Stimulated activated CD8-positive, alpha-beta memory T cell treated with anti-CD3 and anti-CD28 coated beads, Interleukin-2, amount 100 ng/mL, for 48 hours (primary cell): Measurements from ENCODE around the gene MACROD2.
"Not testable (repeated sequence)": the region's sequence is repeated elsewhere in the genome, so short reads cannot be mapped to it uniquely, and the experiment has no call there.

ENCODE experiments used
- DNase-seq, 2 donors: peaks; one replicate each; pipeline ENCODE4 v3.0.0-alpha.2; 2020; ENCODE audit warnings: low read depth in 2 of 2

MACROD2 gene

DNA sequence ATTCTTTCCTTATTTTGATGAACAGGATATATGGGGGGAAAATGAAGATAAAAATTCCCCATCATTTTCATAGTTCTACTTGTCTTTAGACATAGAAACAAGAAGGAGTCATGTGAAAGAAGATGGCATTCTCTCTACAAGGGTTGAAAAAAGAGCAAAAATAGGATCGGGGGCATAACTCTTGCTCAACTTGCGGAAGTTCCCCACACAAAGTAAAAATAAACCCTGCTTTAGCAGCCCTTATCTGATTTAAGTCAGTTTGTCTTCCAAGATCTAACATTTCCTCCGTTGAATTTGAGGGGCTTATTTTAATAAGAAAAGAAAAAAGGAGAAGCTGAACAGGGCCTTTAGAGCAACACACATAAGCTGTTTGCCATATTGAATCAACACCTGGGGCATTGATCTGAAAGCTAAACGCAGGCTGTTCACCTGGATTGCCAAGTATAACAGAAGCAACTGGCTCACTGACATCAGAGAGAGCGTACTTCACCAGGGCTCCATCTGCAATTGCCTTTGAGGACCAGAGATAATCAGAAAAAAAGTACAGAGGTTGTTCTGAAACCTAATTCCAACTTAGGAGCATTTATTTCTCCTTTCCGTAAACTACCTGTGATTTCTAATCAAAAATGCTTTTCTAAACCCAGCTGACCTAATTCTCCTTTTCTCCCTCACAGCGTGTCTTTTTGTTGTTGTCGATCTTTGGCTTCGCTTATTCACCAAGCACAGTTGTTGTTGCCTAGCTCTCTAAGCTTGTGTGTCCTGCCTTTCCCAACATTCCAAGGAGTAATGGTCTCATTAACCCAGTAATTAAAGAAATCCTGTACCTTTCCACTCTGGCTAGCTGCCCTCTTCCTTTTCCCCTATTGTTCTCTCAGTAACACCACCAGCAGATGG is 2010.0 kb downstream of the MACROD2 start:
- no peak for DNase-seq

DNA sequence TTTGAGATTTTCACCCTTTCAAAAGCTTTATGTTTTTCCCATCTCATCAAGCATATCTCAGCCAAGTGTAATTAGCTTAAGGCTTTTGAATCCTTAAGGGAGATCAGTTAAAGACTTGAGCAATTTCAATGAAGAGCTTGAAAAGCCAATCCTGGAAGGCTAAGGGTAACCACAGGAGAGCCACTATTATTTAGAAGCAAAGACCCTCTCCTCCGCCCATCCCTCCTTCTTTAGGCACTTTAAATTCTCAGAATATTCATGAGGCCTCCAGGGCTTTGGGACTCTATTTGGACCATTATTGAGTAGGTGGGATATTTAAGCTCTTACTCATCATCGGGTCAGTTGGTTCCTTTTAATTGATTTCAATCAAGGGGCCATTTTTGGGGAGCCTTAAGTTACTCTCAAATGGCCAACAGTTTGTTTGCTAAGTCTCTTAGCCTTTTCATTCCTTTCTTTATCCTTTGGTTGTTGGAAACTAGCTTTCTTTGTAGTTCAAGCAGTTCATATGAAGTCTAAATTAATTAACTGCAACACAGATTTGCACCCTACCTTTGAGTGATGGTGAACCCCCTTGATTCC is 2010.7 kb downstream of the MACROD2 start:
- DNase-seq = no peak

DNA sequence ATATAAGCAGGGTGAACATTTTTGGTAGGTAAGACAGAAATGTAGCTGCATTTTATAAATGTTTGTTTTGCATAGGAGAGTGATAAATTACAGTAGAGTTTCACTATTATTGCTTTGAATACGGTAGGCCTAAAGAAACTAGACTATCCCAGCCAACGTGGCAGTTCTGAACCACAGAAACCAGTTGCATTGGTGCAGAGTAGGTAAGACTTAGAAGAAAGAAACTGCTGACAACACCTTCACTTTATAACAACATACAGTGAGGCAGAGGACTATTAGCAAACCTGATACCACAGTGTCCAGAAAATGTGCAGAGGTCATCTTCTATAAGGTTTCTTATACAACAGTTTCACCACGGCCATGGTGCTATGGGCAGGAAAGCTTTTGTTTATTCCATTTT is 2011.8 kb downstream of the MACROD2 start:
- no peak for DNase-seq

DNA sequence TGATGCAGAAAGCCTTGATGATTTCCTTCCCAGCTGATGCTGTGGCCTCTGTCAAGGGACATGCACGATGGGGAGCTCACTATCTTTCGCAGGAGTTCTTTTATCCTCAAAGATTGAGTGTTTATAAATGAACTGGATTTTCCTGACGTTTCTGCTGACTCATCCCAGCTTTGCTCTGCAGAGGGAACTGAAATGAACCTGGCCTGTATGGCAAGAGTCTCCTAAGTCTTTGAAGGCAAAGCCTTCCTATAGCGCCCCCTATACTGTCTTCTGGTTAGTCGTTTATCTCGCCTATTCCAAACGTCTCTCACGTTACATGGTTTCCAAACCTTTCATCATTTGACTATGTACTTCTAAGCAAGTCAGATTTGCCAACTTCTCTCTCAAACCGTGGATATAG is 2012.6 kb downstream of the MACROD2 start:
- DNase-seq = no peak

DNA sequence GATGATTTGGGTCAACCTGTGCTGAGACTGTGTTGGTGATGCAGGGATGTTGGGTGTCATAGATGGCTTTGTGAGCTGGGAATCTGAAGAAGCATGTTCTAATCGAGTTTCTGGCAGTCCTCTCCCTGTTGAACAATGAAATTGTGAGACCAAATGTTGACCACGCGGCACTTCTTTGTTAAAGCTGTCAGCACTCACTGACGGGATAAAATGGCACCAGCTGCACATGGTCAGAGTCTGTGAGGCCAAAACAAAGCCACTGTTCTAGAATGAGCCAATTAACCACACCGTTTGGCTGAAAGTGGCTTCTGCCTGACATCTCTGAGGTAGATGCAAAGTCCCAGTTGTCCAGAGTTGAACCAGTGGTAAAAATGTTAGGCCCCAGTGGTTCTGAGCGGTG is 2015.7 kb downstream of the MACROD2 start:
- DNase-seq = no peak

DNA sequence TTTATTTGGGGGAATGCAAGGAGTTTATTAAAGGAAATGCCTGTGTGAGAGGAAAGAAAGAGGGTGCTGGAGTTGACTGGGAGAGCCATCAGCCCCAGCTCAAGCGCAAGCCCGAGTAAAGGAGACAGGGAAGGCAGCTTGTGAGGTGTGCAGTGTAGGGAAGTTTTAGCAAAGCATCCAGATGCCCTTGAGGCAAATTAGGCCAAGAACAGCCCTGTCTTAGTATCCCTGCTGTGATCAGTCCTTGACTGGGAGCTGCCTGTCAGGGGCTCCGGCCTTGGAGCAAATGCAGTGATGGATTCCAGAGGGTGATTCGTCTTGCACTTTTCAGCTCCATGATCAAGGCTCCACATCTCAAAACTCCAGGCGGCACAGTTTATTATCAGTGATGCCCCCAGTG is 2016.2 kb downstream of the MACROD2 start:
- DNase-seq = no peak

DNA sequence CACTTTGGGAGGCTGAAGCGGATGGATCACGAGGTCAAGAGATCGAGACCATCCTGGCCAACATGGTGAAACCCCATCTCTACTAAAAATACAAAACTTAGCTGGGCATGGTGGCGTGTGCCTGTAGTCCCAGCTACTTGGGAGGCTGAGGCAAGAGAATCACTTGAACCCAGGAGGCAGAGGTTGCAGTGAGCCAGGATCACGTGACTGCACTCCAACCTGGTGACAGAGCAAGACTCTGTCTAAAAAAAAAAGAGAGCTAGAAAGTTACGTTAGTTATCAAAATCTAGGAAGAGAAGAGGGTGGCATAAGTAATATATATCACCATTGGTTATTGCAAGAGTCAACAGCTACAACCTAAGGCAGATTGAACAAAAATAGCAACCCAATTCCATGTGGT is 2017.6 kb downstream of the MACROD2 start:
- not testable (repeated sequence) for DNase-seq

DNA sequence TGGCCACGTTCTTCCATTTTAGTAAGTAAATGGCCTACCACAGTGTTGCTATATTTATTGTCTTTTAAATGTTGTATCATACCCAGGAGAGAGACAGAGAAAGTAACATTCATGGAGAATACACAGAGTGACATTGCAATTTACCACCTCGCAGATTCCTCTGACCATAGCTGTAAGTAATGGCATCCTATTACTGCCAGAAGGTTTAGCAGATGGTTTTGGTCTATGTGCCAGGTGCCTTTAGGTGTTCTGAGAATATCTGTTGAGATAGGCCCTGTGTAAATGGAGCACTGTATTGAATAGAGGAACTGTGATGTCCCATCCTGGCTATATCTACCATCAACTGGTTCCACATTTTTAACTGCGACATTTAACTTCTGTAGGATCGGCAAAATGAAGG is 2018.3 kb downstream of the MACROD2 start:
- no peak for DNase-seq

DNA sequence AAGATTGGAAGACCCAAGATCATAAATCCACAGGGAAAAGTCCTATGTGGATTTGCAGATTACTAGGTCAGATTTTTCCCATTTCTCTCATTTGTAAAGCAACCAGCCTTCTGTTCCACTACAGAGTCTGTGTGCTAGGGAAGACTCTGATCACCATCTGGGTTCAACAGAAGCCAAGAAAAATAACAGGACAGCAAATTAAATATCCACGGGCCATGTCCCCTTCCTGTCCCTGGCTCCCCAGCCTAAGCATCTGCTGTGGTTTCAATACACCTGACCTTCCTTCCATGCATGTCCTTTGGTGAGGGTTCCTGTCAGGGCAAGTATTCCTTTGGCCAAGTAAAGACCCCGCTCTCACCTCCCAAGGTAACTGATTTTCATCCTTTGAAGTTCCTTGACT is 2019.1 kb downstream of the MACROD2 start:
- DNase-seq = no peak

DNA sequence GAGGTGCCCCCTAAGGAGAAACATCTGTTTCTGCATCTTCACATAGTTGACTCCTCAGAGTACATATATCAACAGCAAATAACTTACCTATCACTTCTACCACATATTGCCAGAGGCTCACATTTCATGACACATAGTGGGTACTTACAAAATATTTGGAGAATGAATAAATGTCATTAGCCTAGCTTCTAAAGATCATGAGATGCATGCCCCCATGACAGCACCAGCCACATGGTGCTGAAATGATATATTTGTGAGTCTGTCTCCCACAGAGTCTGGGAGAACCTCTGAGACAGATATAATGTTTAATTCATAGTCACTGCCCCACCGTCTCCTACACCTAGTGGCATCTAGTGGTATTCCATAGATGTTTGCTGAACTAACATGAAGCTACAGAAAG is 2022.3 kb downstream of the MACROD2 start:
- no peak for DNase-seq

DNA sequence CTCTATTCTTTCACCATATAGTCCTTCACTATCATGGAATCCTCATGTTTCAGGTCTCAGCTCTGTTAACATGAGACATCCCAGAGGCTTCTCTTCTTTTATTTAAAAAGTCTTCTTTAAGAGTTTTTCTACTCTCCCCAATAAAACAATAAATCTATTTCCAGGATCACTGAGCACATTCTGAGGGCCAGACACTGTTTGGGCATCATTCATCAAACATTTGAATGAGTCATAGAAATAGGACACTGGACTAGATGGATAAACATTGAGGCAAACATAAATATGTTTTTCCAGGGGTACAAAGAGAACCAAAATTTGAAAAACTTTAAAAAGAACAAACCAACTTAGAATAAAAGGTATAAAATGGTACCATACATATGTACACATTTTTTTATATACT is 2023.6 kb downstream of the MACROD2 start:
- no peak for DNase-seq

DNA sequence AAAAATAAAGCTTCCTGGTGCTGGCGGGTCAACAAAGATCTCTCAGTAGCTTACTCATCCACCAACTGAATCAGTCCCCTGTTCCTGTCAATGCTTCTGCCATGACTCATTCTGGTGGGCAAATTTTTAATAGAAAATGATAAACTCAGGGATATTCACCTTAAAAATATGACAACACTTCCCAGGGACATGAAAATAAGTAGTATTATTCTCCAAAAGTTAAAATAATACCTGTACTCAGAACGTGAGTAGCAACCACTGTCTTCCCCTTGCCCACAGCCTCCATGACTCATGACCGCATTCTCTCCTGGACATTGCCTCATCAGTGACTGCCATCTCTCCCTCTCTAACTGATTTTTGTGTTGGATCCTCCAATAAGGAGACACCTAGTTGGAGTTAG is 2025.7 kb downstream of the MACROD2 start:
- no peak for DNase-seq

DNA sequence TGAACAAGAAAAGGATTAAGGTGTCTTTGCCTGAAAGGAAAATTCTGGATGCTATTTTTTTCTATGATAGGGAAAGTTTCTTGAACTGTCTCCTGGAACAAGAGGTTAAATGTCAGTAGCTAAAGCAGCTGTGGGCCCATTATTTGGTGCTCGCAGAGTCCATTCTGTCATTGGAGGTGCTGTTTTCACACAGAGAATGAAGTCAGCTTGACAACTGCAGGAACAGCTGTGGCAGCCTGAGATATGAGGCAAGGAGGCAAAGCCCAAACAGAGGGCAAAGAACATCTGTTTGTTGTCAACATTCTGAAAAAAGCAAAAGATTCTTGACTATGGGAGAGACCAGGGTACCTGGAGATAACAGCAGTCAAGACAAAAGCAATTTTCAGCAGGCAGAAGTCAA is 2029.8 kb downstream of the MACROD2 start:
- DNase-seq = no peak

DNA sequence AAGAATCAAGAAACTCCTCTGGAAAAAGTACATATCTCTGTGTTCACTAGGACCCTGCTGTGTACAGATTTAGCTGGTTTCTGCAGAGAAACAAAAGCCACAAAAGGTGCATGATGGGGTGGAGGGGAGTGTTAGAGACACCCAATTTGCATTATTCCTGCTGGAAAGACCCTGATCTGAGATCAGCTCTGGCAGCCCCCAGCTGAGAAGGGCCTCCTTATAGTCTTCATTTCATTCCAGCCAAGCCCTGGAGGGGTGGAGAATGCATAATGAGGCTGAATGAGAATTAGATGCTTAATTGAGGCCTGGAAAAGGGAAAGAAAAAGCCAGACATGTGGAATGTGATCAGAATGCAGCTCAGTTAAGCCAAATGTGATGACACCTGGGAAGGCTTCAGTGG is 2032.4 kb downstream of the MACROD2 start:
- DNase-seq = no peak

DNA sequence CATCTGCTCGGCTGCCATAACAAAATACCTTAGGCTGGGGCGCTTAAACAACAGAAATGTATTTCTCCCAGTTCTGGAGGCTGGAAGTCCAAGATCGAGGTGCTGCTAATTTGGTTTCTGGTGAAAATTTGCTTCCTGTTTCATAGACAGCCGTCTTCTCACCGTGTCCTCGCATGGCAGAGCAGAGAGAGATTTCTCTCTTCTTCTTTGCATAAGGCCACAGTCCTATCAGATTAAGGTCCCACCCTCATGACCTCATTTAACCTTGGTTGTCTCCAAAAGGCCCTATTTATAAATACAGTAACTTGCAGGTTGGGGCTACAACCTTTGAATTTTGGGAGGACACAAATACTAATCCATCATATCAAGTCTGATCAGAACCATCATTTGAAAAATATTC is 2033.6 kb downstream of the MACROD2 start:
- DNase-seq = no peak

DNA sequence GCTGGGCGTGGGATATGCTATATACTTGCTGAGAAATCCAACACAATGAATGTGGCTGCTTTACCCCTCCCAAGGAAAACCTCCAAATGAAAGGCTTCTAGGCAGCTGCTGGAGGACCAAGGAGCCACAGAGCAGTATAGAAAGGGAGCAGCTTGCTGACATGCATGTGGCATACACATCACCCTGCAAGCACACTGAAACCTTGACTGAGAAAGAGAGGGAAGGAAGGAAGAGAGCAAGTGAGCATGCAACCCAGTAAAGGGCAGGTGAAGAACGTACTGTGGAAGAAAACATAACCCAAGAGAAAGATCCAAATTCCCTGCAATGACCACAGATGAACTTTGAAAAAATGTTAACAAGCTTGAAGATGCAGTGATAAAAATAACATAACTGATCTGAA is 2034.9 kb downstream of the MACROD2 start:
- DNase-seq = no peak

DNA sequence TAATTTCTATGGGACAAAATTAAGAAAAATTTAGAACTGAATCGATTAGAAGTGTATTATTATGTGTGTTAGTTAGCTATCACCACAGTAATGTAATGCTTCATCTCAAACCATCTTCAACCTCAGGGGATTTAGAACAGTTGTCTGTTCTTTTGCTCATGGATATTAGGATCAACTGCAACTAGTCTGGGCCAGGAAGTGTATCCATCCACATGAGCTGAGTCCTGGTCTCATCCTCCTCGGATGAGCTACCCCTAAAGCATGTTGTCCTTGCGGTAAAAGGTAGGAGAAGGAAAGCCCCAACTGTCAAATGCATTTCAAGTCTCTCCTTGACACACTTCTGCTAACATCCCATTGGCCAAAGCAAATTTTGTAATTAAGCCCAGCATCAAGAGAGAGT is 2040.3 kb downstream of the MACROD2 start:
- DNase-seq = no peak

DNA sequence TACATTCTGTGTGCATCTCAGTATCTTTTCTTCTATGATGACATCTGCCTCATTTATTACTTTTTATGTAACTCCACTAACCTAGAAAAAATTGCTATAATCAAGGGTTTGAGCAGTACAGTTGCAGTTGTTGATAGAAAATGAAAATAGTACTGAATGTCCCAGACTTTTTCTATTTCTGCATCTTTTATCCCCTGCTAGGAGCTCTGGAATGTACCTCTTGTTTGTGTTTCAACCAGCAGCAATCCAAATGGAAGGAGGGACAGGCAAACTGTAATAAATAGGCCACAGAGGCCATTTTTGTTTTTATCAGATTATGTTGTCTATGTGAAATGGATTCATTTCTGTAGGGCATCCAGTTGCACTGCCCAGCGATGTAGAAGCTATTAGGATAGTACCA is 2041.0 kb downstream of the MACROD2 start:
- DNase-seq = no peak

DNA sequence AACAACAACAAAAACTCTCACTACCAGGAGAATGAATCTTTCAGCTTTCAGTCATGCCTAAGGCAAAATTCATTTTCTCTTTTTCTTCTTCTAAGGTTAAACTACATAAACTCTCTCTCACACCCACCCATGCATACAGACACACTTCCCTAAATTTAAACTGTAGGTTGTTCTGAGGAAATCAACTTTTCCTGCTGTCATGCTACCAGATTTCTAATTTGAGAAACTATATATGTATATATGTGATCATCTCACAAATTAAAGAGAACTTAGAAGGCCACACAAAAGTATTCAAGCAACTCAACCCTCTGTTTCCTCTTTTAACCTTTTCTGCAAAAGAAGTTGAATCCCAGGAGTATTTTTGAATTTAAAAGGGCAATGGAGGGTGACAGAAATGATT is 2045.4 kb downstream of the MACROD2 start:
- DNase-seq = no peak

DNA sequence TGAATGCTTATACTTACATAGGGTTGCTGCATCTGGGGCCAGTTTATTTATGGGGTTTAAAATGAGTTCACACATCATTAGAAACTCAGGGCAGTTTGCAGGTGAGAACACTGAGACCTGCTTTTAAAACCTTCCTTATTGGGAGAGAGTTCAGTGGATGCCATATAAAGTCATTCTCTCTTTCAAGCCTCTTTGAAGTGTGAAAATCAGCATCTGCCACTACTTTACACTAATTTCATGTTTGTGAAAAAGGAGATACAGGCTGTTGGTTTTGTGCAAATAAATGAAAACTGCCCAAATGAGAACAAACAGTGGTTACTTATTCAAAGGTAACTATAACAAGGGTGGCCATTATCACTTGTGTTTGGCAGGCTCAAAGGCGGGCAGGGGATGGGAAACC is 2047.4 kb downstream of the MACROD2 start:
- DNase-seq = no peak

DNA sequence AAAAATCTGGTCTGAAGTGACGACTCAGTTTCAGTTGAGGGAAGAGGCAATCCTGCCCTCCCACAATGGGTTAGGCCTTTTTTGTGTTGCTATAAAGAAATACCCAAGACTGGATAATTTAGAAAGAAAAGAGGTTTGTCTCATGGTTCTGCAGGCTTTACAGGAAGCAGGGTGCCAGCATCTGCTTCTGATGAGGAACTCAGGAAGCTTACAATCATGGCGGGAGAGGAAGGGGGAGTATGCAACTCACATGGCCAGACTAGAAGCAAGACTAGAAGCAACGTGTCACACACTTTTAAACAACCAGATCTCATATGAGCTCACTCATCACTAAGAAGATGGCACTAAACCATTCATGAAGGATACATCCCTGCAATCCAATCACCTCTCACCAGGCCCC is 2048.6 kb downstream of the MACROD2 start:
- no peak for DNase-seq

DNA sequence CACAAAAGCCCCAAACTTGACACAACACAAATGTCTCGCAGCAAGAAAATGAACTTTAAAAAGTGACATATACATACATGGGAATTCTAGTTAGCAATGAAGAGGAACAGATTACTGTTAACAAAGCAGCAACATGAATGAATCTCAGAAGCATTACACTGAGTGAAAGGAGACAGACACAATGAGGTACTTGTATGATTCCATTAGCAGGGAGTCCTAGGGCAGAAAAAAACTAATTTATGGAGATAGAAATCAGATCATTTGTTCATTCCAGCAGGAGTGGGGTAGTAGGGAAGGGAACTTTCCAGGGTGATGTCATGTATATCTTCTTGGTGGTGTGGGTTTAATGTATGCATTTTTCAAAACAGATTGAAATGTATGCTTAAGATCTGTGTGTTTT is 2053.6 kb downstream of the MACROD2 start:
- DNase-seq = no peak

DNA sequence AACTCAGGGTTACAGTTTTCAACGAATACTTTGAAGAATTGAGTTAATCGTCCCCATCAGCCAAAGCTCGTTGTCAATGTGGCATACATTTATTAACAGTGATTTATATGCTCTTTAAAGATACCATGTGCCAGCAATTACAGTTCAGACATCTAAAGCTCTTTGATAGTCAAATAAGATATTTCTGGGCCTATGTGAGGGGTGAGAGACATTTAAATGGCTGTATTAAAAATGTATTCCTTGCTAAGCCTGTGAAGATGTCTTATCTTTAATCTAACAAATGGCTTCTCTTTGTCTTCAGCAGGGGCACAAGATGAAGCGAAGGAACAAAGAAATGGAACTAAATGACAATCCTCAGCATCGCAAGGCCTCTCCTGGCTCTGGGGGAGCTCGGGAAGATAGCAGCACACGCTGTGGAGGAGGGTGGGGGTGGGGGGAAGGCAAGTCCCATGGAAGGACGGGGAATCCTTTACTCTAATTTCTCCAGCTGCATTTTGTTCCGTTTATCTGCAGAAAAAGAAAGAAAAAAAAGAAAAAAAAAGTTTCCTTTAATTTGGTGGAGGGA is 2054.3 kb downstream of the MACROD2 start:
- no peak for DNase-seq
